ENCODE measurements around the gene NUP58.

NUP58 gene, protein sequence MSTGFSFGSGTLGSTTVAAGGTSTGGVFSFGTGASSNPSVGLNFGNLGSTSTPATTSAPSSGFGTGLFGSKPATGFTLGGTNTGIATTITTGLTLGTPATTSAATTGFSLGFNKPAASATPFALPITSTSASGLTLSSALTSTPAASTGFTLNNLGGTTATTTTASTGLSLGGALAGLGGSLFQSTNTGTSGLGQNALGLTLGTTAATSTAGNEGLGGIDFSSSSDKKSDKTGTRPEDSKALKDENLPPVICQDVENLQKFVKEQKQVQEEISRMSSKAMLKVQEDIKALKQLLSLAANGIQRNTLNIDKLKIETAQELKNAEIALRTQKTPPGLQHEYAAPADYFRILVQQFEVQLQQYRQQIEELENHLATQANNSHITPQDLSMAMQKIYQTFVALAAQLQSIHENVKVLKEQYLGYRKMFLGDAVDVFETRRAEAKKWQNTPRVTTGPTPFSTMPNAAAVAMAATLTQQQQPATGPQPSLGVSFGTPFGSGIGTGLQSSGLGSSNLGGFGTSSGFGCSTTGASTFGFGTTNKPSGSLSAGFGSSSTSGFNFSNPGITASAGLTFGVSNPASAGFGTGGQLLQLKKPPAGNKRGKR

DNA sequence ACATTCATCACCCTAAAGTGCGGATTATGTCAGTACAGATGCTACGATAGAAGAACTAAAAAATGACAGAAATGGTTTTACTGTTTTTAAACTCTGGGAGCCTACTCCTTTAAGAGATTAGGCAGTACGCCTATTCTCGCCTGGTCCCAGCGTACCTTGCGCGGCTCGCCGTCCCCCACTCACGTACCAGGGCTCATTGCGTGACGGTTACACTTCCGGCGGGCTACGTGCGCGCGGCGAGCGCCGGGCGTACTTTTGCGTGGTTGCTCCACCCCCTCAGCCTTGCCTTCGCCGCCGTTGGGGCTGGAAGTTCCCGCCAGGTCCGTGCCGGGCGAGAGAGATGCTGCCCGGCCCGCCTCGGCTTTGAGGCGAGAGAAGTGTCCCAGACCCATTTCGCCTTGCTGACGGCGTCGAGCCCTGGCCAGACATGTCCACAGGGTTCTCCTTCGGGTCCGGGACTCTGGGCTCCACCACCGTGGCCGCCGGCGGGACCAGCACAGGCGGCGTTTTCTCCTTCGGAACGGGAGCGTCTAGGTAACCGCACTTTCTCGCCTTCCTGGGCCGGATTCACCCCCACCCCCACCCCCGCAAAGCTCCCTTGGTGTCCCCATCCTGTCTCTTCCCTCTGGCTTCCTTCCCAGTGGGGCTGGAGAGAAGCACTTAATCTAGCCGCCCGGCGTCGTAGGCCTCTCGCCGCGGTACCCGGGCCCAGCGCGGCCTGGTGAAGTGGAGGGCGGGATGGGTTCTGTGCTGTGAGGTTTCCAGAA lies at the start of gene NUP58:
TSS of gene NUP58 (plus strand) at position 279 of the 767 bp plus-strand sequence. CDS start at position 428, 149 bp downstream.
- DNase-seq, result peak; percentile 96

DNA sequence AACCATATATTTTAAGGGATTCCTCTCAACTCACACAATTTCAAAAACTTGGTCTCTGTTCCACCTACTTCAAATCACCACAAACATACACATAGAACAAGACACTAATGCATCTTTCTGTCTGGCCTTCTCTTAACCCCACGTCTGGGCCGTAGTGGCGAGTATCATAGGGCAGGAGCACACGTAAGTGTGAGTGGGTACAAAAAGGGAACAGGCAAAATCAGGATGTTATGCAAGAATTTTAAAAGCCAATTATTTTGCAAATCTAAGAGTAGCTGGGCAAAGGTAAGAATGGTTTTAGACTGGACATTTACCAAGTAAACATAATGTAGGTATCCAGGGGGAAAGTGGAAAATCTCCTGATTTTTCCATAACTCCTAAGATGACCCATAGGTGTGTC lies 49.2 kb upstream of the NUP58 start:
- no peak for DNase-seq

DNA sequence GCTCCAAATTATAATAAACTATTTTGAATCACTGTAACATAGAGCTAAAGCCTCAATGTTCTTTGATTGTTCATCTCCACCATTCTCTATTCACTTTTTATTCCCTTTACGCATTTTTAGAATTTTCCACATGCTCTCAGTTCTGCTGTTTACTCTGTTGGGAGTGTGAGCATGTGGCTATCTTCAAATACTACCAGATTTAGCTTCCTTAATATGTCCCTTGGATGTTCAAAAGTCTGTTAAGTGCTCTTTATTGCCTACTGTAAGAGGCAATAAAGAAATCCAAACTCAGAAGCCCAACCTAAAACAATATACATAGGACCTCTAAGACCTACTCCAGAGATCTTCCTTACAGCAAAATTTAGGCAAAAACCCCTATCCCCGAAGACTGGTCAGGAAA lies 48.7 kb upstream of the NUP58 start:
- no peak for DNase-seq

DNA sequence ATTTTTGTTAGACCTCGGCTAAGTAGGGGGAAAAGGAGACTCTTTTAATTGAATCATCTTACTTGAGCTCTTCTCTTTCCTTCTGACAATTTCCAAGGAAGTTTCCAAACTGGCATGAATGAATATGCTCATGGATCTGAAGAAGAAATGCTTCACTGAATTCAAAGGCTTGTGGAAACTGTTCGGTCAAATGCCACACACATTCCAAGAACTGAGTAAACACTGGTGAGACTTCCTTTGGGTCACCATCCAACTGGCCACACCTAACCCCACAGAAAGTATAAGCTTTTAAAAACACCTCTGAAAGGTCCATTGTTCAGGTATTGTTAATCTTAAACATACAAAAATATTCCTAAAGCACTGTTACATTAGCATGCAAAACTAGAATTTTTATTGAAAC lies 47.7 kb upstream of the NUP58 start:
- no peak for DNase-seq

DNA sequence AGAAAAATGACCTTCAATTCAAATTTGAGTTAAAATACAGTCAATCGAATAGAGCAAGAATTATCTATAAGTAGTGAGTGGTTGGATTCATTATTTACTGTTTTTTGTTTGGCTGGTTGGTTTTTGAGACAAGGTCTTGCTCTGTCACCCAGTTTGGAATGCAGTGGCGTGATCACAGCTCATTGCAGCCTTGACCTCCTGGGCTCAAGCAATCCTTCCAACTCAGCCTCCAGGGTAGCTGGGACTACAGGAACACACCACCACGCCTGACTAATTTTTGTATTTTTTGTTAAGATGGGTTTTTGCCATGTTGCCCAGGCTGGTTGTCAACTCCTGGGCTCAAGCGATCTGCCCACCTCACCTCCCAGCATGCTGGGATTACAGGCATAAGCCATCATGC lies 39.2 kb upstream of the NUP58 start:
- DNase-seq, result no peak

DNA sequence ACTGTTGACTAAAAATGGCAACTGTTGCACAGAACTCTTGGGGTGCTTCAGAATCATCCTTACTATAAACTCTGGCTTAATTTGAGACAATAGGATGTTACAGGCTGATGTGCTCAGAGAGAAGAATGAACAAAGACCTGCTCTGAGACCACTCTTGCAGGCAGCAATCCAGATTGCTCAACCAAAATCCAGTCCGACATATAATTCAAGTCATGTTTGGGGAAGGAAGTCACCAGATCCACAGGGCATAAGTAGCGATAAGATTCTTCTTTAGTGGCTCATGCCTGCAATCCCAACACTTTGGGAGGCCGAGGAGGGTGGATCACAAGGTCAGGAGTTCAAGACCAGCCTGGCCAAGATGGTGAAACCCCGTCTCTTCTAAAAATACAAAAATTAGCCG lies 34.7 kb upstream of the NUP58 start:
- DNase-seq, result no peak

DNA sequence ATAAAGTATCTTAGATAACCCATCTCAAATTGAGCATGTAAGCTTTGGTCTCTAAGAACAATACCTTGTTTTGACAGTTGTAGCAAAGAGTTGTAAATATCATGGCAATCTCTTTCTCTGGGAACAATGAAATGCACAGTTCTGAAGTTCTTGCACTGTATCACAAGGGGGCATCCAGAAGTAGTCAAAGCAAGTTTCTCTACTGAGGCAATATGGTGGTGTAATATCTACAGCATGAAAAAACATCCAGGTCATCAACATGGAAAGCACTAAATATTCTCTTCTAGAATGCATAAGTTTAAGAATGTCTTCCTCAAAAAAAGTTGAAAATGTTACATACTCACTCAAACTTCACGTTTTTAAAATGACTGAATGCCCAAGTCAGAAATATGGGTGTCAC lies 33.7 kb upstream of the NUP58 start:
- DNase-seq, result no peak

DNA sequence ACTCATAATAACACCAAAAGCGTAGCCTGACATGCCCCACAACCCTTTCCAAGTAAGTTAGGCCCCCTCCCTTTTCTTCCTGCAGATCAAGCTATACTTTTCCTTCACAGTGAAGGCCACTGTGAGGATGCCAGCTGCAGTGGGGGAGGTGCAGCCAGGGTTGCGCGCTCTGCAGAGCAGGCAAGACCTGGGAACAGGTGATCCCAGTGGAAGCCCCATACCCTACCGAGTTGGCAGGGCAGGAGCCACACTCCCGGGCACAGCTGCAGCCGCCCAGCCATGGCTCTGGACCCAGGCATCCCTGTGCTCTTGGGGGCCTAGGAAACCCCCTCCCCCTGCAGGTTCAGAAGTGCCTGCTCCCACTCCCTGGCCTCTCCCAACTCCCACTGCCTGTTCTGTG lies 32.9 kb upstream of the NUP58 start:
- no peak for DNase-seq

DNA sequence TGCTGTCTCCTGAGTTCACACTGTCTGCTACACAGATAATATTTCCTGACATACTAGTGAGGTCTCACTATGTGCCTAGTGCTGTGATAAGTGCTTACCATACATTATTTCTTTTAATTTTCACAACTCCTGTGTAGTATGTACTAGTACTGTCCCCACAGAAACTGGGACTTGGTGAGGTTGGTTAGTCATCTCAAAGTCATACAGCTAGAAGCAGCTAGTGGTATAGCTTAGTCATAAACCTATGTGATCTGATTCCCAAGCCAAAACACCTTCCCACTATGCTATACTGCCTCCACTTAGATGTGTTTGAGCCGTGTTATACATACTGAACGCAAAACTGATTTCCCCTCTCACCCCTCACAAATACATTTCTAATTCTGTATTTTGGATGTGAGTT lies 24.7 kb upstream of the NUP58 start:
- peak; percentile 20 for DNase-seq

DNA sequence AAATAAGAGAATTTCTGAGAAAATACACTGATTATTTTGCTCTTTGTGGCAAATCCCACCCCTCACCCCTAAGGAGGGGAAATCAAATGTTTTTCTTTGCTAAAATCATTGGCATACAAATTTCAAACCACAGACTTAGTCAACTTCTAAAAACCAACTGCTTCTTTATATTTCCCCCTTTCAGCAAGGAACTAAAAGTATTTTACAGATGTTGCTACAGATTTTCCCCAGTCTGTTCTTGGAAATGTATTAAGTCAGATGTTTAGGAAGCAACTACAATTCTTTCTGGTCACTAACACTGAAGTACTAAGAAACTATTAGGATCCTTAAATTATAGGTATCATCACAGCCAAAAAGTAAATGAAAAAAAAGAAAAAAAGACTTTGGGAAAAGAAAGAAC lies 21.0 kb upstream of the NUP58 start:
- DNase-seq, result no peak

DNA sequence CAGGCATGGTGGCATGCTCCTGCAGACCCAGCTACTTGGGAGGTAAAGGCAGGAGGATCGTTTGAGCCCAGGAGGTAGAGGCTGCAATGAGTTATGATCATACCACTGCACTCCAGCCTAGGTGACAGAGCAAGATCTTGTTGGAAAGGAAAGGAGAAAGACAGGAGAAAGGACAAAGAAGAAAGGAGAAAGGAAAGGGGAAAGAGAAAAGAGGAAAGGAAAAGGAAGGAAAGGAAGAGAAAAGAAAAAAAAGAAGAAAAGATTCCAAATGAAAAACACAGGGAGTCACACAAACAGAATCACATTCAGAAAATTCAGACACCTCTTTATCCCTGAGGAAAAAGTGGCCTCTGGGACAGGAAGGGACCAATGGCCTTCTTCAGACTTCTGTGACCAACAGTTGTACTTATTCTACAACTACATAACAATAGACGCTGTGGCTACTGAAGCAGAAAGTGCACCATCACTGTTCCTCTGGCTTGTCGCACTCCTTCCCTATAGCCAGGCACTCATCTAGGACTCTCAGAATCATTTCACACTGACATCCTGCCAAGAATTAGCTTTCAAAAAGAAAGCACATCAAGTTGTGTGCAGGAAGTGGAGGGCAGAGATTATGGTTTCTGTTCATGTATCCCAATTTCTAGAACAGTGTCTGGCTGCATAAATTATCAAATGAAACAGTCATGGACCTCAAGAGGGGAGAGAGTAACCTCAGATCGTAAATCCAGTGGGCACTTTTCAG lies 20.1 kb upstream of the NUP58 start:
- DNase-seq, result peak; percentile 21

DNA sequence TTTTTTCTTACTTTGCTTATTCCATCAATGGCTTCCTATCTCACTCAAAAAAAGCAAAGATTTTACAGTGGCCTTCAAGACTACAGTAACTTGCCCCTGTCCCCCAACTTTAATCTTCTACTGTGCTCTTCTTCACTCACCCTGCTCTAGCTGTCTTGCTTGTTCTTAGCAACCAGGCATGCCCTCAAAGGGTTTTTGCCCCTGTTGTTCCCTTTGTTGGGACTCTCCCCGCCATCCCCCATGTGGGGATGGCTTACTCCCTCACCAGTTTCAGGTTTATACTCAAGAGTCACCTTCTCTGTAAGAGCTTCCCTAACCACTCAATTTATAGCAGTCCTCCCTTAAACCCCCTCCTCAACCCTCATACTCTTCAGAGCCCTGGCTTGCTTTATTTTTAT lies 19.5 kb upstream of the NUP58 start:
- peak; percentile 46 for DNase-seq

DNA sequence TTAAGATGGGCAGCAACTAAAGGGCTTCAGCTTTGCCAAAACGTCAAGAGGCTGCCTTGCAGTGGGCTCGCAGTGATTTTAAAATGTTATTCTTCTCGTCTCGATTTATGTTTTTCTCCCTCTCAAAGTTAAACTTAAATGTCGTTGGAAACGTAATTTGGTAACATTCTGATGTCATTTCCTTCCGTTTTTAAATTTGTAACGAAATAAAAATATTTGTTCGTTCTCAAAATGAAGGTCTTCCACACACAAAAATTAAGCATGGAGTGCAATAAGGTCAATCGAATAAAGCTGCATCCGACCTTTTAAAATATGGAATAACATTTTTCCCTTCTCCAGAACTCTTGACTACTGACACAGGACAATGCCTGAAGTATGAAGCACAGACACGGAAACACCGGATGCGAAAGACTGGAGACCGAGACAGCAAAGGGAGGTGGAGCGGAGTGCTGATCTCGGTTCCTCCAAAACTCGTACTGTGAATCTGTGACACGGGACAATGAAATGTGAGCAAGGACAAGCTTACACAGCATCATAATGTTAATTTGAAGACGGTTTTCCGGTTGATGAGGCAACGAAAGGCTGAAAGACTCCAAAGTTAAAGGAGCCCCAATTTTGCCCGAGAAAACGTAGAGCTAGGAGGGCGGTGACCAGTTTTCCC lies 15.0 kb upstream of the NUP58 start:
- peak; percentile 42 for DNase-seq

DNA sequence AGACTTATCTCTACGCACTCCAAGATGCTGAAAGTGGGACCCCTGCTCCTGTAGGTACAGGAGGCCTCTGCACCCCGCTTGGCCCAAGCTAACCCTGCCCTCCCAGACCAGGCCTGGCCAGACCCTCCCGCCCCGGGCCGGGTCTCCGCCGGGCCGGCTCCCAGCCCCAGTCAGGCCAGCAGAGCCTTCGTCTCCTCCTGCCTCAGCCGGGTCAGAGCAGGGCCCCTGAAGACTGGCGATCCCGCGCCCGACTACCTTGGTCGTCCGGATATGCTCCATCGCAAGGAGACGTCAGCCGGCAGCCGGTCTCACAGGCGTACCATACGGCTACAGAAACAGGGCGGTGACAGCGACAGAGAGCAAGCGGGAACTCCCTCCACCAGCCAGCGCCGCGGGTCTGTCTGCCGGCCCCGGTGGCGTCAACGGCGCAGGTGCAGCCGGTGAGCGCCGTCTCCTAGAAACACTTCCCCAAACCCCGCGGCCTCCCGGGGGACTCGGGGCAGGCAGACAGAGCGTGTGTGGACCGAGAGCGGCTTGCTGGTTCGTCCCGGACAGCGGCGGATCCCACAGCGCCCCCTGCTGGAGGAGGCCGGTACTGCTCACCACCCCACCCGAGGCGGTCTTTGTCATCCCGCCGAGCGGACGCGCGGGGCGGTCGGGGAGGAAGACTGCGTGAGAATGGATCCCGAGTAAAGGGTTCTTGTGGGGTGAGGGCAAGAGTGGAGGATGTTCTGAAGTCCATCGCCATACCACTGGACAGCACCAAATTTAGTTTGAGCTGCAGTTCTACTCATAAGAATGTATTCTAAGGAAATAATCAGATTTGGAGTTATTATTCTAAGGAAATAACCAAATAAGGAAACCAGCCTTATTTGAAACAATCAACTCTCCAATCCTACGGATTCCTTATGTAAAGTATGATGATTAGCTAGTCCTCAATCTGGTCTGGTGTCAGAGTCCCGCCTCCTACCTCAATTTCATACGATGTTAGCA lies 14.2 kb upstream of the NUP58 start, which contains the start of gene MTMR6:
TSS of gene MTMR6 (minus strand) at position 520 of the 993 bp plus-strand sequence. CDS start at position 279, 241 bp downstream.
- peak; percentile 96 for DNase-seq

DNA sequence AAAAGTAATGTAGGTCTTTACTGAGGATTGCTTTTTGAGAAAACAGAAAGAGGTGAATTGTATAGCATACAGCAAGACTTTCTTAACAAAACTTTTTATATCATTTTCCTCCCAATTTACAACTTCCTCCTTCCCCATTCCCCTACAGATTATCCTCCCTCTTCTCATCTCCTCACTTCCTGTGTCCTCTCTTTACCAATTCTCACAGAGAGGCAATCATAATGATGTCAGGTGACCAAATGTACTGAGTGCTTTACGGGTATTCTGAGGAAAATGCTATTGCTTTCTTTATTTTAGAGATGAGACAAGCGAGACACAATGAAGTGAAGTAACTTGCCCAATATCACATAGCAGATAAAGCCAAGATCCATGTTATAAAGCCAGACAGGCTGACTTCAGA lies 12.5 kb upstream of the NUP58 start:
- DNase-seq, result no peak

DNA sequence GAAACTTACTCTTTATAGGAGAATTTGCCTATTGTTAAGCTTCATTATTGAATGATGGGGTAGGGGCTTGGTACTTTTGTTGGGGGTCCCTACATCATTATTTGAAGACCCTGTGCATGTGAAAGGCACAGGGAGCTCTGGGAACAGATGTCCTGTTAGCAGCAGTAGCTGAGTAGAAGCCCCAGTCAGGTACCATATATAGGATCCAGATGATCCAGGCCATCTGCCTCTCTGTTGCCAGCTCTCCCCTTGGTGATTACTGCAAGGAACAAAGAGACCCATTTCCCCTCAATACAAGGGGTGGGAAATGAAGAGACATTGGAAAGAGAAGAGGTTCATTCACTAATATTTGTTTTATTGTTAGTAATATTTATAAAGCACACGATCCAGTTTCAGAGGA lies 9.7 kb upstream of the NUP58 start:
- no peak for DNase-seq

DNA sequence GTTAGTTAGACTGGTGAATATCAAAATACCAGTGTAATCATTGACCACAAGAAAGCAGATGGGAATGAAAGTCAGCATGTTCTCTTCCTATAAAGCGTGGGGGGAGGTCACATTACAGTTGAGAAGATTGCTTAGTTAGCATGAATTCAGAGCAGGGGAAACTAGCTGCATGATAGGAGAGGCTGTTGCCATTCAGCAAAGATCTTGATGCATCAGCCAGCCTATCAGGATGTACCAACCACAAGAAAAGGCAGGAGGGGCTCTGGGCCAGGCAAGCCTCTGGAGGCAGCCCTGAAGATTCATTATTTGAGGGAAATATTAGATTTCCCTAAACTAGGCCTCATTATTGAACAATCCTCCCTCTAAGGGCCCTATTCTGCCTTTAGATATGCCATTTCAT lies 9.1 kb upstream of the NUP58 start:
- DNase-seq, result no peak

DNA sequence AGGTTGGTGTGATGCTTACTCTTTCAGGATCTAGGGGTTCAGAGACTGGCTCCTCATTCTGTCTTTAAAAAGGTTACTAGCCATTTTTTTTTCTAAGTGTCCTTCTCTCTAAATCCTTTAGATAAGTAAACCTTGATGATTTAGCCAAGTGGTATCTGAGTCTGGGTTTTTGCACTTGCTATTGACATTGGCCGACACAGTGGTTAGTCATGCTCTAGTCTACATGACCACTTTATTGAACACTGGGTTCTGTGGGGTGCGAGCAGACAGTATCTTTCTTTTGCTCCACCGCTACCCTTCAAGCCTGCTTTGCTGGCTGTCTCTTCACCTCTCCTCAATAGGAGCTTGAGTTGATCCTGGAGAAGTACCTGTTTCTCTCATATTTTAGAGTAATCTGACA lies 6.2 kb upstream of the NUP58 start:
- DNase-seq, result no peak

DNA sequence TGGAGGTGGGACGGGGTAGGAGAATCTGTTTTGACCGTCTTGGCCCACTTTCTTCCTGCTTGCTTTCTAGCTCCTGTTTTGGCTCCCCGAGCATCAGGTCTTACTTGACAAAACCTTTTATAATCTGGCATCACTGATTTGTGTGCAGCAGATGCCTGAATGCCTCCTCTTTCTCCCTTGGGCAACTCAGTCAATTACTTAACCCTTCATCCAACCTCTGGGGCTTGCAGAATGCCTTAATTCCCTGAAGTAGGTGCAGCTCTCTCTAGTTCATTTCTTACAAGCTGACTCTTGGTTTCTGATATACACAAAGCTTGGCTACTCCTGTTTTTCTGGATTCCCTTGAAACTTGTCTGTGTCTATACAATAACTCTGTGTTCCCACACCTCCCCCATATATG lies 5.7 kb upstream of the NUP58 start:
- DNase-seq, result no peak

DNA sequence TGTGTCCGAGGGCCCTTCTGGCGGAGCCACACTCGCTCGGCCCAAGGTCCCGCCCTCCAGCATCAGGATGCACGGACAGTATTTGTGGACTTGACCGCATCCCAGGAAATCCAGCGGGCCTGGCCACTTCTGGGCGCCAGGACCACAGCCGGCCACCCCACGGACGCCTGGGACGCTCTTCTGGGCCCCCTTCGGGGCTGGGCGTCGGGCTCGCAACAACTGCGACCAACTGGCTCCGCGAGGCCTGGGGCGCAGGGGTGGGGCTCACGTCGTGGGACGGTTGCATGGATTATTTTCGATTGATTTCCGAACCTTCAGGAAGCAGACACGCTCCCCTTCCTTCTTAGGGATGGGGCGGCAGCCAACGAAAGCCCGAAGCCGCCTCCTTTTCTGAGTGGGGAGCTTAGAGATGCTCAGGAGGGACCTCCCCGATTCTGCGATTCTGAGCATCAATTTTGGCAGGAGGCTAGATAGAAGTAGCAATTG lies 521 bp upstream of the NUP58 start:
- peak; percentile 39 for DNase-seq

DNA sequence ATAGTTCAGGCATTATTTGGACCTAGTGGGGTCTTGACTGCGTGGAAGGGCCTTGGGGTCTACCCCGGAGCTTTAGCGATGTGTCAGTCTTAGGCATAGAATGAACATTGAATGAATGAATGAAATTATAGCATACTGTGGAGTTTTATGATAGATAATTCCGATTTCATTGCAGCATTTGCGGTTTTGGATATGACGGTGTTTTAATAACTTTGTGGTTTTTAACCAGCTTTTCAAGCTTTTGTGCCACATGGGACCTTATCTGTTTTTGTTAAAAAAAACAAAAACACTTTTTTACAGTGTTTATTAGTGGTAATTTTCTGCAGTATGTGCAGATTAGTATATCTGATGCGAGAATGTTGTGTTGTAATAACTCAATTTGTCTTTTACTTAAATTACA lies 696 bp downstream of the NUP58 start:
- DNase-seq, result no peak

All from activated CD4-positive, alpha-beta T cell treated with anti-CD3 and anti-CD28 coated beads for 48 hours (primary cell).